ENCODE results near the gene CCDC57.
"Not testable (repeated sequence)": the region's sequence is repeated elsewhere in the genome, so short reads cannot be mapped to it uniquely, and the experiment has no call there.

Gene CCDC57

GRCh38 chr17:82200743-82201497, 11.7 kb downstream of the CCDC57 start:
- DNase-seq = peak; percentile 87

- no peak for DNase-seq
These were observed 12.5 kb downstream of the CCDC57 start for GRCh38 chr17:82200135-82200534.

GRCh38 chr17:82199496-82199895, 13.1 kb downstream of the CCDC57 start:
- no peak for DNase-seq

GRCh38 chr17:82198092-82198491, 14.6 kb downstream of the CCDC57 start:
- no peak for DNase-seq

- no peak for DNase-seq
These were observed 16.7 kb downstream of the CCDC57 start for GRCh38 chr17:82195675-82196672.

- no peak for DNase-seq
These were observed 17.9 kb downstream of the CCDC57 start for GRCh38 chr17:82194765-82195164.

GRCh38 chr17:82193520-82194220, 19.0 kb downstream of the CCDC57 start:
- no peak for DNase-seq

- not testable (repeated sequence) for DNase-seq
These were observed 19.6 kb downstream of the CCDC57 start for GRCh38 chr17:82193050-82193449.

GRCh38 chr17:82188001-82188961, 24.4 kb downstream of the CCDC57 start:
- DNase-seq = no peak

GRCh38 chr17:82187500-82187899, 25.1 kb downstream of the CCDC57 start:
- no peak for DNase-seq

- DNase-seq = no peak
These were observed 26.4 kb downstream of the CCDC57 start for GRCh38 chr17:82186221-82186620.

- no peak for DNase-seq
These were observed 27.9 kb downstream of the CCDC57 start for GRCh38 chr17:82184761-82185160.

GRCh38 chr17:82180776-82181528, 31.7 kb downstream of the CCDC57 start:
- no peak for DNase-seq

GRCh38 chr17:82179946-82180475, 32.6 kb downstream of the CCDC57 start:
- DNase-seq = no peak

- no peak for DNase-seq
These were observed 33.2 kb downstream of the CCDC57 start for GRCh38 chr17:82179412-82179811.

- DNase-seq = no peak
These were observed 34.0 kb downstream of the CCDC57 start for GRCh38 chr17:82178499-82179261.

- DNase-seq = no peak
These were observed 34.7 kb downstream of the CCDC57 start for GRCh38 chr17:82177761-82178498.

GRCh38 chr17:82177276-82177675, 35.4 kb downstream of the CCDC57 start:
- DNase-seq = no peak

GRCh38 chr17:82175951-82176350, 36.7 kb downstream of the CCDC57 start:
- no peak for DNase-seq

Data from CD4-positive, alpha-beta T cell treated with Interleukin-17A for 1 hour (primary cell).